Heart left ventricle (tissue), 16 donors: ENCODE data around the gene SPOCK1. TPM values are rescaled to one million over a fixed set of nuclear protein-coding genes. Genes with fewer than 3 reads are reported as not detected.

Experiments
- ATAC-seq, 4 donors: fragments of 200-7000 bp; cut with Tn5 transposase; one replicate each; pipeline ENCODE4 v1.9.1; 2020 to 2022; ENCODE audit warnings: moderate library complexity in 4 of 4, mild to moderate bottlenecking in 3 of 4, moderate number of reproducible peaks in 1 of 4
- DNase-seq, 5 donors: peaks; one replicate each; pipeline ENCODE4 v3.0.0-alpha.2; 2020
- H3K27ac ChIP-seq, 12 donors: fragments of 200-600 bp; sonication (generic) in 4 of 12; one replicate each; pipeline versions ENCODE4 v1.5.0 to v1.8.0; 2016 to 2022; ENCODE audit warnings: mild to moderate bottlenecking in 2 of 12
- H3K27me3 ChIP-seq, 9 donors: fragments of 200-600 bp; sonication (generic) in 2 of 9; one replicate each; pipeline versions ENCODE4 v1.5.1 to v1.8.0; 2016 to 2022; ENCODE audit warnings: mild to moderate bottlenecking in 3 of 9
- H3K36me3 ChIP-seq, 9 donors: fragments of 200-600 bp; sonication (generic) in 2 of 9; one replicate each; pipeline versions ENCODE4 v1.5.0 to v1.8.0; 2018 to 2022; ENCODE audit warnings: mild to moderate bottlenecking in 2 of 9
- H3K4me1 ChIP-seq, 12 donors: fragments of 200-600 bp; sonication (generic) in 4 of 12; one replicate each; pipeline versions ENCODE4 v1.5.0 to v1.8.0; 2016 to 2022; ENCODE audit warnings: mild to moderate bottlenecking in 3 of 12
- H3K4me3 ChIP-seq, 12 donors: fragments of 200-600 bp; sonication (generic) in 4 of 12; one replicate each; pipeline versions ENCODE4 v1.5.0 to v1.8.0; 2017 to 2022; ENCODE audit warnings: mild to moderate bottlenecking in 9 of 12, moderate library complexity in 4 of 12
- H3K9me3 ChIP-seq, 12 donors: fragments of 200-600 bp; sonication (generic) in 4 of 12; one replicate each; pipeline versions ENCODE4 v1.5.0 to v1.8.0; 2016 to 2022; ENCODE audit warnings: mild to moderate bottlenecking in 1 of 12
- CTCF ChIP-seq, 12 donors: fragments of 200-600 bp; sonication (generic) in 4 of 12; IDR thresholded peaks; one replicate each; pipeline versions ENCODE4 v1.5.0 to v1.8.0; 2018 to 2022; ENCODE audit warnings: antibody characterized with exemption in 12 of 12, mild to moderate bottlenecking in 5 of 12
- POLR2A ChIP-seq, 2 donors: fragments of 450-650 bp; IDR thresholded peaks; one replicate each; pipeline ENCODE4 v1.6.1; 2017; ENCODE audit warnings: antibody characterized with exemption in 2 of 2, mild to moderate bottlenecking in 2 of 2, moderate library complexity in 2 of 2
- WGBS, 4 donors: extraction: QIAGEN DNeasy Blood & Tissue Kit in 2 of 4; methylation state at CpG; one replicate each; pipeline versions ENCODE4 v1.1.5 to v1.1.7; 2013 to 2018; 5-methylcytosine and 5-hydroxymethylcytosine counted together
- intact Hi-C, 10 donors: fragments of 100-400 bp; cut with DNase I; formaldehyde crosslinking; loops; one replicate each; pipeline versions ENCODE4 v1.11.1 to v1.14.2; 2022
- polyA plus RNA-seq, 2 donors: library from polyadenylated mRNA; stranded (reverse); fragments of 200-250 nt; gene quantifications; one replicate each; pipeline ENCODE4 v1.2.3, GENCODE V29; 2013
- total RNA-seq, 9 donors: library from RNA; depleted of rRNA in 2 of 9; stranded (reverse); fragments of >200 nt in 2 of 9; fragmentation: NEBNext Ultra II Directional in 3 of 9; extraction: Animal tissue kit (Norgen Biotek cat#: 25700) in 3 of 9; gene quantifications; one replicate each; pipeline versions ENCODE4 v1.1.0 to v1.2.4, GENCODE V29; 2016 to 2023
- donor health status: ischemic (EF 13 %, LVEDD 7.1; RV severe dilation, severe dysfunction).
- donor health status: healthy with polysubstance abuse.
- donor health status: DM: no; HTN: yes; CAD: no.
- donor health status: DM: no; HTN: no; CAD: no.
- donor health status: ischemic (EF 25% LVEDD 6.9; RV normal size, moderate dysfunction).
- donor health status: ischemic (EF 25% LVEDD 5.7; RV mildly dilated, moderate dysfunction).
- donor health status: healthy.
- donor health status: DM: yes; HTN: yes; CAD: no.
- donor health status: ischemic (EF 35%, LVEDD 5.7; RV mildly dilated, moderate dysfunction).
- donor health status: nonischemic (EF 11% LVEDD 7.7; RV severe dilation, severe dysfunction).
- donor health status: DM: yes; HTN: yes; CAD: no.
- donor health status: PGD.
- donor health status: ischemic (EF 29% LVEDD 5.4; RV normal size, mild dysfunction).
- donor health status: nonischemic (EF 23%, LVEDD 6.1; RV moderate dilation, normal function).

Gene SPOCK1
- total and polyA plus RNA-seq, 11 donors: 7.8 to 51.2 (median 19.9) TPM

- Histone ChIP-seq H3K27ac (no peak overlapping the region), H3K4me3 (no peak overlapping the region), H3K9me3 (no peaks in the 10 kb centered on the region), H3K36me3 (no peaks in the 10 kb centered on the region), H3K27me3 (no peaks in the 10 kb centered on the region), H3K4me1 (no peaks in the 10 kb centered on the region)
- intact Hi-C loops: no loop called here
- WGBS, 4 donors: 80 to 83% (median 81%) methylated on average over 6 of the region's 6 CpGs
- no peak for DNase-seq
- TF ChIP-seq POLR2A (IDR thresholded peaks at IDR 0.05) (no peak), CTCF (IDR thresholded peaks at IDR 0.05) (no peak)
- no peak for ATAC-seq
Measured at GRCh38 chr5:137155261-137156000, 343.7 kb downstream of the SPOCK1 start.

- Histone ChIP-seq H3K4me1 (no peaks in the 10 kb centered on the region), H3K9me3 (no peaks in the 10 kb centered on the region), H3K36me3 (no peaks in the 10 kb centered on the region), H3K4me3 (no peak overlapping the region), H3K27ac (no peak overlapping the region), H3K27me3 (no peaks in the 10 kb centered on the region)
- DNase-seq (no peak), ATAC-seq (no peak)
- intact Hi-C loops: no loop called here
- no peak for TF ChIP-seq CTCF (IDR thresholded peaks at IDR 0.05)
- no peak for TF ChIP-seq POLR2A (IDR thresholded peaks at IDR 0.05)
- 75 to 94% (median 87%) methylated on average over 3 of the region's 3 CpGs for WGBS, 4 donors
Measured at GRCh38 chr5:137152616-137153015, 346.5 kb downstream of the SPOCK1 start.

- DNase-seq: no peak
- H3K27ac ChIP-seq: no peak overlapping the region
- H3K27me3 ChIP-seq: no peaks in the 10 kb centered on the region
- TF ChIP-seq CTCF (IDR thresholded peaks at IDR 0.05): no peak
- TF ChIP-seq POLR2A (IDR thresholded peaks at IDR 0.05): no peak
- no peaks in the 10 kb centered on the region for H3K36me3 ChIP-seq
- ATAC-seq: no peak
- intact Hi-C loops: no loop called here
- peaks cover 0 to 4% (median 0%) of the 10 kb centered on the region in 12 donors for H3K4me1 ChIP-seq
- H3K4me3 ChIP-seq: no peak overlapping the region
- 65 to 70% (median 67%) methylated on average over 2 of the region's 2 CpGs for WGBS, 4 donors
- H3K9me3 ChIP-seq: no peaks in the 10 kb centered on the region
Measured at GRCh38 chr5:137148655-137149054, 350.5 kb downstream of the SPOCK1 start.

GRCh38 chr5:137148159-137148558, 351.0 kb downstream of the SPOCK1 start:
- Histone ChIP-seq H3K9me3 (no peaks in the 10 kb centered on the region), H3K36me3 (no peaks in the 10 kb centered on the region), H3K27ac (no peak overlapping the region), H3K27me3 (no peaks in the 10 kb centered on the region), H3K4me3 (no peak overlapping the region), H3K4me1 (peaks cover 0 to 4% (median 0%) of the 10 kb centered on the region in 12 donors)
- DNase-seq (no peak), ATAC-seq (peak in 1 of 4 donors; percentile 23)
- WGBS, 4 donors: 69 to 92% (median 80%) methylated on average over 1 of the region's 1 CpG
- intact Hi-C loops: no loop called here
- TF ChIP-seq POLR2A (IDR thresholded peaks at IDR 0.05) (no peak), CTCF (IDR thresholded peaks at IDR 0.05) (no peak)
